Ramos (cell line): Measurements from ENCODE around the gene SERPINB5.

Experiments
- in situ Hi-C: fragments of 300-500 bp; cut with MboI; formaldehyde crosslinking; loops from one replicate; pipeline ENCODE4 v1.14.3; 2022; ENCODE audit warnings: low sequenced_read_pairs; ENCODE audit not compliant: unreplicated experiment

Gene SERPINB5

GRCh38 chr18:63464434-63464833 is 12.3 kb upstream of the SERPINB5 start:
- in situ Hi-C loops, result no loop called here

- in situ Hi-C loops, result no loop called here
Observed at GRCh38 chr18:63465059-63465458, 11.7 kb upstream of the SERPINB5 start.

GRCh38 chr18:63467699-63468098 is 9.1 kb upstream of the SERPINB5 start:
- in situ Hi-C loops, result no loop called here

- in situ Hi-C loops, result no loop called here
Observed at GRCh38 chr18:63468575-63468974, 8.2 kb upstream of the SERPINB5 start.

GRCh38 chr18:63470751-63471150 is 6.0 kb upstream of the SERPINB5 start:
- in situ Hi-C loops, result no loop called here

- in situ Hi-C loops, result no loop called here
Observed at GRCh38 chr18:63472380-63472779, 4.4 kb upstream of the SERPINB5 start.

- in situ Hi-C loops, result no loop called here
Observed at GRCh38 chr18:63477200-63477599, 442 bp downstream of the SERPINB5 start.

- in situ Hi-C loops, result no loop called here
Observed at GRCh38 chr18:63477968-63478367, 1.2 kb downstream of the SERPINB5 start.

GRCh38 chr18:63479826-63480225 is 3.1 kb downstream of the SERPINB5 start:
- in situ Hi-C loops, result no loop called here

GRCh38 chr18:63480476-63480875 is 3.7 kb downstream of the SERPINB5 start:
- in situ Hi-C loops, result no loop called here

- in situ Hi-C loops, result no loop called here
Observed at GRCh38 chr18:63480915-63481314, 4.2 kb downstream of the SERPINB5 start.

GRCh38 chr18:63487676-63488075 is 10.9 kb downstream of the SERPINB5 start:
- in situ Hi-C loops, result no loop called here

GRCh38 chr18:63488160-63488559 is 11.4 kb downstream of the SERPINB5 start:
- in situ Hi-C loops, result no loop called here

- in situ Hi-C loops, result no loop called here
Observed at GRCh38 chr18:63492851-63493250, 16.1 kb downstream of the SERPINB5 start.

GRCh38 chr18:63495675-63496074 is 18.9 kb downstream of the SERPINB5 start:
- in situ Hi-C loops, result no loop called here

GRCh38 chr18:63505566-63506335 is 29.0 kb downstream of the SERPINB5 start:
- in situ Hi-C loops, result loop anchor here (25.0 kb wide), 1 partner anchor 482 kb away; no protein-coding TSS in a partner anchor

GRCh38 chr18:63506336-63506646 is 29.5 kb downstream of the SERPINB5 start:
- in situ Hi-C loops, result loop anchor here (25.0 kb wide), 1 partner anchor 481 kb away; no protein-coding TSS in a partner anchor

- in situ Hi-C loops, result loop anchor here (25.0 kb wide), 1 partner anchor 479 kb away; no protein-coding TSS in a partner anchor
Observed at GRCh38 chr18:63508596-63508995, 31.8 kb downstream of the SERPINB5 start.

GRCh38 chr18:63511285-63511684 is 34.5 kb downstream of the SERPINB5 start:
- in situ Hi-C loops, result loop anchor here (10.0 to 25.0 kb wide), 2 partner anchors 74 to 476 kb away; partner anchors contain the start of gene SERPINB13

- in situ Hi-C loops, result loop anchor here (10.0 to 25.0 kb wide), 2 partner anchors 70 to 473 kb away; partner anchors contain the start of gene SERPINB13
Observed at GRCh38 chr18:63514326-63514725, 37.6 kb downstream of the SERPINB5 start.

- in situ Hi-C loops, result loop anchor here (10.0 to 25.0 kb wide), 2 partner anchors 70 to 472 kb away; partner anchors contain the start of gene SERPINB13
Observed at GRCh38 chr18:63514888-63515678, 38.3 kb downstream of the SERPINB5 start.
